ENCODE data around the gene EVPL. TPM values are rescaled to one million over a fixed set of nuclear protein-coding genes. Genes with fewer than 3 reads are reported as not detected.

EVPL gene
- total and polyA plus RNA-seq, 7 donors, result 2.9 to 23.5 (median 6.4) TPM

DNA sequence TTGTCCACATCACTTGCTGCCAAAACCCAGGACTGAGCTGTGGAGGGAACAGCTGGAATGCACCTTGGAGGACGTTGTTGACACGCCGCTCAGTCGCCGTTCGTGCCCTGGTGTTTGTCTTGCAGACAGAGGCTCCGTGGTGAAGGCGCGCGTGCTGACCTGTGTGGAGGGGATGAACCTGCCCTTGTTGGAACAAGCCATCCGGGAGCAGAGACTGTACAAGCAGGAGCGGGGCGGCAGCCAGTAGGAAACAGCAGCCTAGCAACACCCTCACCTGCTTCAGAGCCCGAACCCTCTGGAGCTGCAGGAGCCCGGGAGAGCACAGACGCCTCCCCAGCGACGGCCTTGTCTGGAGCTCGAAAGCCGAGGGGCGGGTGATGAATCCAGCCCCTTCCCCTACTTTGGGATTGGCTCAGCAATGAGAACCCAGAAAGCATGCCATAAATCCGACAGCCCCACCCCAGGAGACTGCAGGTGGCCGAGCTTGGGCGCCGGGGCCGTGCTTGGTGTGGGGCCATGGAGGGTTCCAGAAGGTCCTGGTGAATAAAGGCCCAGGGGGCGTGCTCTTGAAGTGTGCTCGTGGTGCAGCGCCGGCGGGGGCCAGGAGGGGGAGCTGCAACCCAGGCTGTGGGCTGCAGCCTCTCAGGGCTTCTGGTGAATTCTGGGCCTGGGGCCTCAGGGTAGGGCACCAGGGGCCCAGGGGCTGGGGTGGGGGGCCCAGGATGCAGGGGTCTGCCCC lies 26.9 kb downstream of the EVPL start:
- intact Hi-C loops (cut with DNase I), result loop anchor here (5.0 to 10.0 kb wide), 2 partner anchors 185 to 277 kb away; no protein-coding TSS in a partner anchor
- H3K4me3 ChIP-seq, result no peak overlapping the region
- peak overlapping the region in 1 of 4 donors; percentile 3 for H3K27ac ChIP-seq
- H3K27me3 ChIP-seq, result no peaks in the 10 kb centered on the region
- no peaks in the 10 kb centered on the region for H3K9me3 ChIP-seq
- DNase-seq, result no peak
- peaks cover 0 to 8% (median 2%) of the 10 kb centered on the region in 4 donors for H3K36me3 ChIP-seq
- H3K4me1 ChIP-seq, result peaks cover 0 to 17% (median 4%) of the 10 kb centered on the region in 4 donors
- WGBS, 2 donors, result 17 to 60% methylated on average over 31 of the region's 31 CpGs
- TF ChIP-seq CTCF (IDR thresholded peaks at IDR 0.05), result peak in 3 of 4 experiments; percentile 43 to 77 (median 64)
- TF ChIP-seq POLR2AphosphoS5 (IDR thresholded peaks at IDR 0.05), result no peak

DNA sequence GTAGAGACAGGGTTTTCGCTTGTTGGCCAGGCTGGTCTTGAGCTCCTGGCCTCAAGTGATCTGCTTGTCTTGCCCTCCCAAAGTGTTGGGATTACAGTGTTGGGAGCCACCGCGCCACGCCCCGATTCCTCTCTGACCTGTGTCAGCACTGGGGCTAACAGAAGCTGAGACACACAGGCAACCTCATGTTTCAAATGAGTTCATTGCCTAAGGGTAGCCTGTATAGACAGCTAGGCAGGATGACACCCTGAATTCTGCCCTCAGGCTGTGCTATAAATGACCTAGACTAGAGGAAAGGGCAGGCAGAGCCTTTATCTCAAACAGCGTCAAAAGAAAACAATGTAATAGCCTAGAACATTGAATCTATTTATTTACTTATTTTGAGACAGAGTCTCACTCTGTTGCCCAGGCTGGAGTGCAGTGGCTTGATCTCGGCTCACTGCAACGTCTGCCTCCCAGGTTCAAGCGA lies 28.7 kb downstream of the EVPL start:
- intact Hi-C loops (cut with DNase I), result no loop called here
- H3K36me3 ChIP-seq, result peaks cover 0 to 23% (median 2%) of the 10 kb centered on the region in 4 donors
- no peak overlapping the region for H3K27ac ChIP-seq
- H3K27me3 ChIP-seq, result no peaks in the 10 kb centered on the region
- no peak overlapping the region for H3K4me3 ChIP-seq
- no peak for DNase-seq
- peaks cover 0 to 16% (median 4%) of the 10 kb centered on the region in 4 donors for H3K4me1 ChIP-seq
- TF ChIP-seq POLR2AphosphoS5 (IDR thresholded peaks at IDR 0.05) (no peak), CTCF (IDR thresholded peaks at IDR 0.05) (no peak), POLR2A (IDR thresholded peaks at IDR 0.05) (no peak), EP300 (IDR thresholded peaks at IDR 0.05) (no peak)
- H3K9me3 ChIP-seq, result no peaks in the 10 kb centered on the region
- 31 to 82% methylated on average over 9 of the region's 9 CpGs for WGBS, 2 donors

DNA sequence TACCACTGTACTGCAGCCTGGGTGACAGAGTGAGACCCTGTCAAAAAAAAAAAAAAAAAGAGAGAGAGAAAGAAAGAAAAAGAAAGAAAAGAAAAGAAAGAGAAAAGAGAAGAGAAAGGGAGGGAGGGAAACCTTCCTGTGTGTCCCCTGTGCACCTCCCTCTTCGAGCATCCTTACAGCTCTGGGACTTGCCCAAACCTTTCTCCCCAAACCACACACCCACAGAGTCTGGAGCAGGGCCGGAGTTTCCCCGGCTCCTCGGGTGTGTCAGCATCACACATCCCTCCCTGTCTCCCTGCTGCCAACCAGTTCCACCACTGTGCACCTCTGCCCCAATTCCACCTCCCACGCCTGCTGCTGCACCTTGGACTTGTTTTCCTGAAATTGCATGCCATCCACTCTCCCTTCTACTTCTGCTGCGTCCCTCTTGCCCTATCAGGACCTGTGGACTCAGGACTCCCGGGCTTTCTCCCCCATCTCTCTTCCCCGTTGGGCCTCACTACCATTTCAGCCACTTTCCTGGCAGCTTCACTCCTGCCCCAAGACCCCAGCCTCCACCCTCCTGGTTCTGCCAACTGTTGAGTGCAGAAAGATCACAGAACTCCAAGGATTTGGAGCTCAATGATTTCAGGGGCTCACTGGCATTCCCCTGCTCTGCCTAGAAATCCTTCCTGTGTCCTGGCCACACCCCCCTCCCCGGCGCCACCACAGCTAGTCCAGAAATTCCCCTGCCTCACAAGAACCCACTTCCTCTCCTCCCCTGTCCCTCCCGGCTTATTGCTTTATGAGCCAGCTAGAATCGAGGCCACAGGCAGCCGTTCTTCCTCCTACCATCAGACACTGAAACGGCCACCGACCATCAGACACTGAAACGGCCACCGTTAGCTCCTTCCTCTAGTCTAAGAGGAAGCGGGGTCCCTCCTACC lies 30.2 kb downstream of the EVPL start:
- TF ChIP-seq CTCF (IDR thresholded peaks at IDR 0.05), result no peak
- no peak for TF ChIP-seq POLR2AphosphoS5 (IDR thresholded peaks at IDR 0.05)
- no peak for TF ChIP-seq EP300 (IDR thresholded peaks at IDR 0.05)
- no peak for TF ChIP-seq POLR2A (IDR thresholded peaks at IDR 0.05)

DNA sequence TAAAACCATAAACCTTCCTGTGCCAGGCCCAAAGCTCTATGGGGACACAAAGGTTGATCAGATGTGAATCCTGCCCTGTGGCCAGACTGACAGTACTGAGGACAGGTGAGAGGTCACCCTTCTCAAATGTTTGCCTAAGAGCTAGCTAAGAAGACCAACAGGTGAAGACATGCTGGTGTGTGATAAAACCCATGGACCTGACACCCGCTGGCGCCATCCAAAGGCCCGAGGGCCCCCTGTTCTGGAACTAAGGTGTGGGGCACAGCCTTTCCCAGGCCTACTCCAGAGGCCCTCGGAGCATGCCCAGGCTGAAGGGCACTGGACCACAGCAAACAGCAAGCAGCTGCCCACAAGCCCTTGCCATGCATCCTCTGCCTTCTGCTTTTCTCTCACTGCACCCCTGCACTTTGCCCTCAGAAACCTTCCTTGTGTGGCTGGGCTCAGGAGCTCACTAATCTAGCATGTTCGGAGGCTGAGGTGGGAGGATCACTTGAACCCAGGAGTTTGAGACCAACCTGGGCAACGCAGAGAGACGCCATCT lies 31.7 kb downstream of the EVPL start:
- Histone ChIP-seq H3K27me3 (no peaks in the 10 kb centered on the region), H3K4me1 (peaks cover 0 to 14% (median 4%) of the 10 kb centered on the region in 4 donors), H3K27ac (no peak overlapping the region), H3K9me3 (no peaks in the 10 kb centered on the region), H3K4me3 (no peak overlapping the region), H3K36me3 (peaks cover 0 to 32% (median 2%) of the 10 kb centered on the region in 4 donors)
- TF ChIP-seq EP300 (IDR thresholded peaks at IDR 0.05), result no peak
- 75 to 91% methylated on average over 7 of the region's 7 CpGs for WGBS, 2 donors
- DNase-seq, result peak; percentile 26
- intact Hi-C loops (cut with DNase I), result no loop called here

More for the DNA sequence above, 30.2 kb downstream of the EVPL start:
- Histone ChIP-seq H3K27ac (peak overlapping the region in 2 of 4 donors; percentile 2 to 42), H3K9me3 (no peaks in the 10 kb centered on the region), H3K36me3 (peaks cover 0 to 25% (median 2%) of the 10 kb centered on the region in 4 donors), H3K4me1 (peaks cover 0 to 16% (median 4%) of the 10 kb centered on the region in 4 donors), H3K27me3 (no peaks in the 10 kb centered on the region), H3K4me3 (no peak overlapping the region)
- 4 to 16% methylated on average over 18 of the region's 18 CpGs for WGBS, 2 donors
- intact Hi-C loops (cut with DNase I), result no loop called here
- peak; percentile 68 for DNase-seq

All from sigmoid colon (tissue), 7 donors.